Parathyroid adenoma (tissue), 2 donors: ENCODE data around the gene NLGN4Y.

Source experiments
- H2AFZ ChIP-seq: fragments of 300-600 bp; sonication (generic); one replicate; pipeline ENCODE4 v1.7.0; 2017; ENCODE audit warnings: antibody characterized with exemption, mild to moderate bottlenecking
- H3K27ac ChIP-seq: fragments of 300-600 bp; sonication (generic); one replicate; pipeline ENCODE4 v1.7.0; 2017
- H3K27me3 ChIP-seq: fragments of 300-600 bp; sonication (generic); one replicate; pipeline ENCODE4 v1.7.0; 2017; ENCODE audit warnings: low read length; ENCODE audit not compliant: control insufficient read depth, insufficient read depth
- H3K36me3 ChIP-seq: fragments of 300-600 bp; sonication (generic); one replicate; pipeline ENCODE4 v1.7.0; 2017; ENCODE audit warnings: low read length; ENCODE audit not compliant: control insufficient read depth, insufficient read depth
- H3K4me1 ChIP-seq: fragments of 300-600 bp; sonication (generic); one replicate; pipeline ENCODE4 v1.7.0; 2017; ENCODE audit warnings: control low read depth
- H3K4me2 ChIP-seq: fragments of 300-600 bp; sonication (generic); one replicate; pipeline ENCODE4 v1.7.0; 2017; ENCODE audit warnings: low read length
- H3K4me3 ChIP-seq: fragments of 300-600 bp; sonication (generic); one replicate; pipeline ENCODE4 v1.7.0; 2017; ENCODE audit warnings: low read depth, low read length
- H3K79me2 ChIP-seq: fragments of 300-600 bp; sonication (generic); one replicate; pipeline ENCODE4 v1.7.0; 2017; ENCODE audit warnings: control low read depth
- H3K9ac ChIP-seq: fragments of 300-600 bp; sonication (generic); one replicate; pipeline ENCODE4 v1.7.0; 2017; ENCODE audit warnings: mild to moderate bottlenecking
- H3K9me3 ChIP-seq: fragments of 300-600 bp; sonication (generic); one replicate; pipeline ENCODE4 v1.7.0; 2017; ENCODE audit warnings: low read length; ENCODE audit not compliant: control insufficient read depth
- TF ChIP-seq, protein P1 (sequence below): fragments of 300-600 bp; sonication (generic); IDR thresholded peaks from one replicate; pipeline ENCODE4 v1.7.0; 2017; ENCODE audit warnings: antibody characterized with exemption, mild to moderate bottlenecking
- donor health status: primary hyperparathyroidism.

NLGN4Y gene

GRCh38 chrY:14528361-14528760 is 4.0 kb downstream of the NLGN4Y start:
- TF ChIP-seq, protein P1, sequence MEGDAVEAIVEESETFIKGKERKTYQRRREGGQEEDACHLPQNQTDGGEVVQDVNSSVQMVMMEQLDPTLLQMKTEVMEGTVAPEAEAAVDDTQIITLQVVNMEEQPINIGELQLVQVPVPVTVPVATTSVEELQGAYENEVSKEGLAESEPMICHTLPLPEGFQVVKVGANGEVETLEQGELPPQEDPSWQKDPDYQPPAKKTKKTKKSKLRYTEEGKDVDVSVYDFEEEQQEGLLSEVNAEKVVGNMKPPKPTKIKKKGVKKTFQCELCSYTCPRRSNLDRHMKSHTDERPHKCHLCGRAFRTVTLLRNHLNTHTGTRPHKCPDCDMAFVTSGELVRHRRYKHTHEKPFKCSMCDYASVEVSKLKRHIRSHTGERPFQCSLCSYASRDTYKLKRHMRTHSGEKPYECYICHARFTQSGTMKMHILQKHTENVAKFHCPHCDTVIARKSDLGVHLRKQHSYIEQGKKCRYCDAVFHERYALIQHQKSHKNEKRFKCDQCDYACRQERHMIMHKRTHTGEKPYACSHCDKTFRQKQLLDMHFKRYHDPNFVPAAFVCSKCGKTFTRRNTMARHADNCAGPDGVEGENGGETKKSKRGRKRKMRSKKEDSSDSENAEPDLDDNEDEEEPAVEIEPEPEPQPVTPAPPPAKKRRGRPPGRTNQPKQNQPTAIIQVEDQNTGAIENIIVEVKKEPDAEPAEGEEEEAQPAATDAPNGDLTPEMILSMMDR: no peak
- Histone ChIP-seq H2AFZ (no peak overlapping the region), H3K4me3 (no peak overlapping the region), H3K9me3 (no peaks in the 10 kb centered on the region), H3K27ac (no peak overlapping the region), H3K9ac (no peak overlapping the region), H3K79me2 (no peaks in the 10 kb centered on the region), H3K36me3 (no peaks in the 10 kb centered on the region), H3K27me3 (no peaks in the 10 kb centered on the region), H3K4me1 (no peaks in the 10 kb centered on the region), H3K4me2 (no peak overlapping the region)

DNA sequence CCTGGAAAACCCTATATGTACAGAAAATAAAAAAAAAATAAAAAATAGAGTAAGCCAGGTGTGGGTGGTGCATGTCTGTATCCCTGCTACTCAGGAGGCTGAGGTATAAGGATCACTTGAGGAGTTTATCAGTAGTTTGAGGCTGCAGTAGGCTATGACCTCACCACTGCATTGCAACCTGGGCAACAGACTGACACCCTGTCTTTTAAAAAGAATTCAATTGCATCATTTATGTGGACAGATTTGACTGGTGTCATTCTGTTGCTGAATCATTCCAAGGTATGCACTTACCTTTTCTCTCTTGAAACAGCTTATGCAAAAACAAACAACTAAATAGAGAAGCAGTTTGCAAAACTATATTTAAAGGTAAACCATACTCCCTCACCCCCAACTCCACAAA is 12.4 kb downstream of the NLGN4Y start:
- H3K36me3 ChIP-seq: no peaks in the 10 kb centered on the region
- H3K4me1 ChIP-seq: no peaks in the 10 kb centered on the region
- no peaks in the 10 kb centered on the region for H3K27me3 ChIP-seq
- H3K4me3 ChIP-seq: no peak overlapping the region
- H2AFZ ChIP-seq: no peak overlapping the region
- TF ChIP-seq, protein P1: no peak
- H3K9ac ChIP-seq: no peak overlapping the region
- no peak overlapping the region for H3K4me2 ChIP-seq
- no peak overlapping the region for H3K27ac ChIP-seq
- no peaks in the 10 kb centered on the region for H3K9me3 ChIP-seq
- no peaks in the 10 kb centered on the region for H3K79me2 ChIP-seq

DNA sequence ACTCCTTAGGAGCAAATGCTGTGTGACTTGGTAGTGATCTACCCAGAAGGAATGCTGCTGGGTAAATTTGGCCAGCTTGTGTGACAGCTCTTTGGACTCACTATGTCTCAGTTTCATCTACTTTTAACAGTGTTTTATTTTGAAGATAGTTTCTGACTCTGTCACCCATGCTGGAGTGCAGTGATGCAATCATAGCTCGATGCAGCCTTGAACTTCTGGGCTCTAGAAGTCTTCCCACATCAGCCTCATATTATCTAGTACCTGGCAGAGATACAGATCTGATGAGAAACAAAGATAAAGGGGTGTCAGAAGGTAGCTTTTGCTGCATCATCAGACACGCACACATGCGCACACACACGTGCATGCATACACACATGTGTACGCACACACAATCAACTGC is 19.2 kb downstream of the NLGN4Y start:
- Histone ChIP-seq H3K79me2 (no peaks in the 10 kb centered on the region), H3K9me3 (no peaks in the 10 kb centered on the region), H3K4me2 (no peak overlapping the region), H3K27me3 (no peaks in the 10 kb centered on the region), H3K27ac (no peak overlapping the region), H3K9ac (no peak overlapping the region), H3K36me3 (no peaks in the 10 kb centered on the region), H3K4me3 (no peak overlapping the region), H3K4me1 (no peaks in the 10 kb centered on the region), H2AFZ (no peak overlapping the region)
- TF ChIP-seq, protein P1: no peak

DNA sequence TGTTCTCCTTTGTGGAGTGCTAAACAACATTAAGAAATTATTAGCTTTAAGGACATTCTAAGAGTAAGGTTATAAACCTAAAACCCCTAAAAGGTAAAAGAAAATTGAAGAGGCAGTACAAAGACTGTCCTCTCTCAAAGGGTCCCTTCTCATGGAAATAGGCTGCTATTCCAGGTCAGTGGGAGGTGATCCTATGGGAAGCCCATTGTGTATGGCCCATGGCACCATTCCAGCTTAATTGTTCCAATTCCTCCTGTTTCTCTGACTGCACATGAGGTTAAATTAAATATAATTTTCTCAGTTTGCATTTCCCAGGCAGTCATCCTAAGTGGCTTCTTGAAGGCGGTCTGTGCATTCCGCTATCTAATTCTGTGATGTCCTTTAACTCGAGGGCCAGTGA is 57.0 kb downstream of the NLGN4Y start:
- Histone ChIP-seq H3K27ac (no peak overlapping the region), H2AFZ (no peak overlapping the region), H3K79me2 (no peaks in the 10 kb centered on the region), H3K4me2 (no peak overlapping the region), H3K4me3 (no peak overlapping the region), H3K4me1 (no peaks in the 10 kb centered on the region), H3K27me3 (no peaks in the 10 kb centered on the region), H3K9me3 (no peaks in the 10 kb centered on the region), H3K36me3 (no peaks in the 10 kb centered on the region), H3K9ac (no peak overlapping the region)
- TF ChIP-seq, protein P1: no peak

DNA sequence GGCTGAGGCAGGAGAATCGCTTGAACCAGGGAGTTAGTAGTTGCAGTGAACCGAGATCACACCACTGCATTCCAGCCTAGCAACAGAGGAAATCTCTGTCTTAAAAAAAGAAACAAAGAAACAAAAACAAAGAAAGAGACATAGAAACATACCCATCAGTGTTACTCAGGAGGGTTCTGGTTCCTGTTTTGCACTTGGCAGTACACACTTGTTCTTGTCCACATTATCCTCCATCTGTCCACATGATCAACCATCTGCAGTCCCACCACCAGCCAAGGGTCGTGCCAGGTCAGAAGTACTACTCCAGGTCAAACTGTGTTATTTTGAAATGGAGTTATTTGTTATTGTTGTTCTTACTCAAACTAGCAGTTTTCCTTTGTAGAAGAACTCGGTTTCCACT is 62.4 kb downstream of the NLGN4Y start:
- H3K27ac ChIP-seq: no peak overlapping the region
- TF ChIP-seq, protein P1: no peak
- no peaks in the 10 kb centered on the region for H3K36me3 ChIP-seq

More for the DNA sequence above, 62.4 kb downstream of the NLGN4Y start:
- Histone ChIP-seq H3K9me3 (no peaks in the 10 kb centered on the region), H2AFZ (no peak overlapping the region), H3K4me3 (no peak overlapping the region), H3K79me2 (no peaks in the 10 kb centered on the region), H3K9ac (no peak overlapping the region), H3K4me2 (no peak overlapping the region), H3K4me1 (no peaks in the 10 kb centered on the region), H3K27me3 (no peaks in the 10 kb centered on the region)
